A549 (cell line): ENCODE results near the gene SMARCD3. TPM values are rescaled to one million over a fixed set of nuclear protein-coding genes. Genes with fewer than 3 reads are reported as not detected.

Experiments
- ATAC-seq, 2 experiments: fragments of 200-7000 bp in 1 of 2; fragments of >200 bp in 1 of 2; cut with Nextera tagmentation in 1 of 2; cut with Tn5 transposase in 1 of 2; 3 replicates each; pipeline versions ENCODE4 v1.8.0 to v1.9.1; 2018 to 2020; ENCODE audit warnings: mild to moderate bottlenecking in 1 of 2, moderate library complexity in 1 of 2
- CTCF ChIA-PET: fragments of 300-600 bp; sonication (Branson Sonifier 250); formaldehyde crosslinking; extraction: SDS; loops from one replicate; lab custom pipeline; 2021; ENCODE audit warnings: antibody characterized with exemption, inconsistent platforms; lab: Yijun Ruan, JAX
- POLR2A ChIA-PET: fragments of 350-600 bp; formaldehyde crosslinking; extraction: SDS; loops from one replicate; lab custom pipeline; 2021; ENCODE audit warnings: antibody characterized with exemption, inconsistent platforms; lab: Yijun Ruan, JAX
- DNase-seq, 2 experiments: peaks; one replicate each; pipeline versions ENCODE4 v3.0.0 to v3.0.0-alpha.2; 2011 to 2016; ENCODE audit warnings: low read depth in 1 of 2, low spot score in 1 of 2
- FAIRE-seq: peaks from 2 replicates; lab custom pipeline; 2011; peaks lifted over from hg19 to GRCh38; lab: Jason Lieb, UNC
- H3K27ac ChIP-seq, 2 experiments: fragments of >200 bp; sonication (Bioruptor Twin); formaldehyde crosslinking; 3 replicates each; pipeline ENCODE4 v1.5.1; 2016 to 2017
- H3K4me1 ChIP-seq: fragments of >200 bp; sonication (Bioruptor Twin); formaldehyde crosslinking; 3 replicates; pipeline ENCODE4 v1.6.1; 2016
- H3K4me2 ChIP-seq: fragments of >200 bp; sonication (Bioruptor Twin); formaldehyde crosslinking; 3 replicates; pipeline ENCODE4 v1.6.1; 2016
- H3K4me3 ChIP-seq: fragments of >200 bp; sonication (Bioruptor Twin); formaldehyde crosslinking; 3 replicates; pipeline ENCODE4 v1.5.1; 2016
- H3K9me3 ChIP-seq: fragments of >200 bp; sonication (Bioruptor Twin); formaldehyde crosslinking; 3 replicates; pipeline ENCODE4 v1.6.1; 2016
- ATOH8 ChIP-seq: fragments of 250-450 bp; sonication (Bioruptor Pico); IDR thresholded peaks from 2 replicates; pipeline ENCODE4 v1.5.0; 2020; ENCODE audit warnings: low read depth, mild to moderate bottlenecking, moderate library complexity
- BHLHE40 ChIP-seq: IDR thresholded peaks from 2 replicates; pipeline ENCODE4 v1.6.1; 2012; ENCODE audit warnings: low read depth, low read length, inconsistent platforms
- CBX8 ChIP-seq: fragments of 200-600 bp; sonication (generic); IDR thresholded peaks from 2 replicates; pipeline ENCODE4 v1.6.1; 2016
- CHD2 ChIP-seq: fragments of 150-350 bp; IDR thresholded peaks from 2 replicates; pipeline ENCODE4 v1.6.1; 2014; ENCODE audit warnings: low read length; ENCODE audit not compliant: partially characterized antibody
- CHD4 ChIP-seq: fragments of 200-600 bp; sonication (generic); IDR thresholded peaks from 2 replicates; pipeline ENCODE4 v1.6.1; 2016; ENCODE audit warnings: antibody characterized with exemption, mild to moderate bottlenecking, borderline replicate concordance
- EHF ChIP-seq: fragments of 250-450 bp; sonication (Bioruptor Pico); IDR thresholded peaks from 2 replicates; pipeline ENCODE4 v1.5.0; 2020; ENCODE audit warnings: mild to moderate bottlenecking
- GATA3 ChIP-seq: IDR thresholded peaks from 2 replicates; pipeline ENCODE4 v1.6.1; 2012; ENCODE audit warnings: borderline replicate concordance
- HDAC2 ChIP-seq: fragments of 200-600 bp; sonication (generic); IDR thresholded peaks from 2 replicates; pipeline ENCODE4 v1.6.1; 2016
- HES2 ChIP-seq: fragments of >200 bp; sonication (Bioruptor Twin); formaldehyde crosslinking; IDR thresholded peaks from 2 replicates; pipeline ENCODE4 v1.6.1; 2016
- HEYL ChIP-seq: fragments of 250-450 bp; sonication (Bioruptor Pico); IDR thresholded peaks from 2 replicates; pipeline ENCODE4 v1.8.0; 2021; ENCODE audit warnings: mild to moderate bottlenecking, moderate library complexity
- HOXA7 ChIP-seq: fragments of 250-450 bp; sonication (Bioruptor Pico); IDR thresholded peaks from 2 replicates; pipeline ENCODE4 v1.5.0; 2020; ENCODE audit warnings: mild to moderate bottlenecking, moderate library complexity
- HOXB13 ChIP-seq: fragments of 250-450 bp; sonication (Bioruptor Pico); IDR thresholded peaks from 2 replicates; pipeline ENCODE4 v1.5.0; 2020; ENCODE audit warnings: low read depth, mild to moderate bottlenecking, moderate library complexity
- HOXB5 ChIP-seq: fragments of 250-450 bp; sonication (Bioruptor Pico); IDR thresholded peaks from 2 replicates; pipeline ENCODE4 v1.5.0; 2020; ENCODE audit warnings: mild to moderate bottlenecking, moderate library complexity
- JUN ChIP-seq, 2 experiments: fragments of >200 bp; sonication (Bioruptor Twin); formaldehyde crosslinking; IDR thresholded peaks; 2 replicates in 1 of 2; 3 replicates in 1 of 2; pipeline ENCODE4 v1.6.1; 2016 to 2017
- JUNB ChIP-seq: fragments of >200 bp; sonication (Bioruptor Twin); formaldehyde crosslinking; IDR thresholded peaks from 2 replicates; pipeline ENCODE4 v1.6.1; 2016
- MAX ChIP-seq: IDR thresholded peaks from 2 replicates; pipeline ENCODE4 v1.6.1; 2012
- NFE2L2 ChIP-seq: fragments of 150-350 bp; conservative IDR thresholded peaks from 2 replicates; pipeline ENCODE4 v1.6.1; 2014; ENCODE audit warnings: low read length
- NR3C1 ChIP-seq: fragments of >200 bp; sonication (Bioruptor Twin); formaldehyde crosslinking; IDR thresholded peaks from 3 replicates; pipeline ENCODE4 v1.6.1; 2017
- POLR2A ChIP-seq: IDR thresholded peaks from 2 replicates; pipeline ENCODE4 v1.6.1; 2012; ENCODE audit warnings: mild to moderate bottlenecking, low read length
- RFX5 ChIP-seq: fragments of 450-650 bp; IDR thresholded peaks from 2 replicates; pipeline ENCODE4 v1.7.1; 2014; ENCODE audit warnings: antibody characterized with exemption, mild to moderate bottlenecking, moderate library complexity
- RNF2 ChIP-seq: fragments of 200-600 bp; sonication (generic); IDR thresholded peaks from 2 replicates; pipeline ENCODE4 v1.6.1; 2016; ENCODE audit warnings: low read depth, mild to moderate bottlenecking, antibody characterized with exemption, moderate library complexity, borderline replicate concordance
- TFCP2L1 ChIP-seq: fragments of 250-450 bp; sonication (Bioruptor Pico); IDR thresholded peaks from 2 replicates; pipeline ENCODE4 v1.5.0; 2021; ENCODE audit warnings: mild to moderate bottlenecking
- TP53 ChIP-seq: fragments of 250-450 bp; sonication (Bioruptor Pico); IDR thresholded peaks from 2 replicates; pipeline ENCODE4 v1.5.0; 2021; ENCODE audit warnings: mild to moderate bottlenecking, moderate library complexity
- ZC3H11A ChIP-seq: fragments of 450-650 bp; IDR thresholded peaks from 2 replicates; pipeline ENCODE4 v1.6.1; 2014; ENCODE audit warnings: antibody characterized with exemption, mild to moderate bottlenecking
- ZSCAN20 ChIP-seq: fragments of 250-450 bp; sonication (Bioruptor Pico); IDR thresholded peaks from 2 replicates; pipeline ENCODE4 v1.8.0; 2022; ENCODE audit warnings: mild to moderate bottlenecking, moderate library complexity
- WGBS: methylation state at CpG from one replicate; pipeline ENCODE4 v1.1.6; 2017; ENCODE audit errors: missing lambda C conversion rate; 5-methylcytosine and 5-hydroxymethylcytosine counted together
- polyA plus RNA-seq, 4 experiments: library from polyadenylated mRNA; depleted of rRNA in 3 of 4; stranded (reverse); fragments of >200 nt; fragmentation: RNase III in 1 of 4; extraction: RNeasy Plus Mini Kit Qiagen cat#74134 plus additional on column Dnase treatment in 1 of 4; gene quantifications; 2 replicates in 3 of 4; 3 replicates in 1 of 4; pipeline ENCODE4 v1.2.3, GENCODE V29; 2011 to 2017
- TF ChIP-seq, protein P1 (sequence below): fragments of 450-650 bp; IDR thresholded peaks from 2 replicates; pipeline ENCODE4 v1.6.1; 2014; ENCODE audit warnings: antibody characterized with exemption
- TF ChIP-seq, protein P2 (sequence below): IDR thresholded peaks from 2 replicates; pipeline ENCODE4 v1.6.1; 2012

Gene SMARCD3
- polyA plus RNA-seq, 2 of the 4 experiments (the other 2 are of a cell fraction) = 11.6 to 12.5 TPM

- TF ChIP-seq HES2 (no peak), HOXA7 (no peak), TFCP2L1 (CRISPR knock-in tag) (no peak)
Observed at GRCh38 chr7:151223728-151224127, 24.8 kb downstream of the SMARCD3 start (continued).

GRCh38 chr7:151218170-151218569 is 30.3 kb downstream of the SMARCD3 start:
- no peaks in the 10 kb centered on the region for H3K9me3 ChIP-seq
- no peak overlapping the region for H3K4me2 ChIP-seq
- CTCF ChIA-PET = interaction anchor here (0.7 to 2.5 kb wide), 6 partner anchors 9 to 97 kb away, joined by 3 to 6 read pairs (median 3); partner anchors contain the start of gene ABCF2
- DNase-seq (no peak), ATAC-seq (no peak)
- H3K27ac ChIP-seq = no peak overlapping the region
- TF ChIP-seq TFCP2L1 (CRISPR knock-in tag) (no peak), POLR2A (no peak), EHF (CRISPR knock-in tag) (no peak), HOXB5 (CRISPR knock-in tag) (no peak), CHD4 (no peak), JUNB (no peak), GATA3 (no peak), CBX8 (no peak), ZC3H11A (no peak), NR3C1 (no peak), HDAC2 (no peak), HEYL (no peak), RNF2 (no peak), CHD2 (no peak), NFE2L2 (no peak), BHLHE40 (no peak), ZSCAN20 (CRISPR knock-in tag) (no peak)
- TF ChIP-seq, protein P1, sequence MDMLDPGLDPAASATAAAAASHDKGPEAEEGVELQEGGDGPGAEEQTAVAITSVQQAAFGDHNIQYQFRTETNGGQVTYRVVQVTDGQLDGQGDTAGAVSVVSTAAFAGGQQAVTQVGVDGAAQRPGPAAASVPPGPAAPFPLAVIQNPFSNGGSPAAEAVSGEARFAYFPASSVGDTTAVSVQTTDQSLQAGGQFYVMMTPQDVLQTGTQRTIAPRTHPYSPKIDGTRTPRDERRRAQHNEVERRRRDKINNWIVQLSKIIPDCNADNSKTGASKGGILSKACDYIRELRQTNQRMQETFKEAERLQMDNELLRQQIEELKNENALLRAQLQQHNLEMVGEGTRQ = no peak
- TF ChIP-seq, protein P2, sequence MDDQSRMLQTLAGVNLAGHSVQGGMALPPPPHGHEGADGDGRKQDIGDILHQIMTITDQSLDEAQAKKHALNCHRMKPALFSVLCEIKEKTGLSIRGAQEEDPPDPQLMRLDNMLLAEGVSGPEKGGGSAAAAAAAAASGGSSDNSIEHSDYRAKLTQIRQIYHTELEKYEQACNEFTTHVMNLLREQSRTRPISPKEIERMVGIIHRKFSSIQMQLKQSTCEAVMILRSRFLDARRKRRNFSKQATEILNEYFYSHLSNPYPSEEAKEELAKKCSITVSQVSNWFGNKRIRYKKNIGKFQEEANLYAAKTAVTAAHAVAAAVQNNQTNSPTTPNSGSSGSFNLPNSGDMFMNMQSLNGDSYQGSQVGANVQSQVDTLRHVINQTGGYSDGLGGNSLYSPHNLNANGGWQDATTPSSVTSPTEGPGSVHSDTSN = no peak
- TF ChIP-seq, all 56 proteins: peak for 0
- POLR2A ChIA-PET = interaction anchor here (1.3 kb wide), 1 partner anchor 9 kb away, joined by 3 read pairs; the partner anchor contains the start of gene ABCF2
- no peak for FAIRE-seq
- 94% methylated on average over 9 of the region's 9 CpGs for WGBS
- no peaks in the 10 kb centered on the region for H3K4me1 ChIP-seq
- no peak overlapping the region for H3K4me3 ChIP-seq

DNA sequence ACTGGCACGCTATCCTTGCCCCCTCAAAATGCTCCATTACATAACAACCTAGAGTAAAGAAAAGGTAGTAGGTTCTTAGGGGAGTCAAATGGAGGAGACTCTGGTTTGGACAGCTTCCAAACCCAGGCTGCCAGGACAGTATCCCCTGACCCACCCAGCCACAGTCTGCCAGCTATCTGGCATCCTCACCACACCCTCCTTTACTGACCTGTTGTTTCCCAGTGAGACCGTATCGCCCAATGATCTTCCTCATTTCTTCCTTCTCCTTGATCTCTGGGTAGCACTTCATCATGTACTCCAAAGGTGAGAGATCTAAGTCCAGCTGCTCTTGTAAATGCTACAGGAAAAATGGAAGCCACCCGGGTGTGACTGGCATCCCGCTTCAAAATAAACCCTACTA is 33.1 kb downstream of the SMARCD3 start:
- ChIA-PET CTCF (interaction anchor here (1.3 kb wide), 1 partner anchor 8 kb away, joined by 6 read pairs; no protein-coding TSS in a partner anchor), POLR2A (no interaction called here)
- H3K9me3 ChIP-seq = no peaks in the 10 kb centered on the region
- FAIRE-seq (no peak), DNase-seq (no peak), ATAC-seq (no peak)
- TF ChIP-seq CHD4 (no peak), TFCP2L1 (CRISPR knock-in tag) (no peak), JUNB (no peak), MAX (no peak), JUN (IDR thresholded peaks at IDR 0.05) (no peak), CBX8 (no peak), RFX5 (no peak), HOXB13 (CRISPR knock-in tag) (no peak), ATOH8 (CRISPR knock-in tag) (no peak), TP53 (CRISPR knock-in tag) (no peak)
- TF ChIP-seq, protein P2 = no peak
- WGBS = 98% methylated on average over 5 of the region's 5 CpGs
- no peak overlapping the region for H3K4me2 ChIP-seq
- no peak overlapping the region for H3K4me3 ChIP-seq
- no peak overlapping the region for H3K27ac ChIP-seq
- H3K4me1 ChIP-seq = no peaks in the 10 kb centered on the region
